NCI-H2029 (cell line): ENCODE measurements around the gene LTB4R.
A peak's percentile ranks its signal among the peaks of the same experiment; 100 is the strongest.
"Not testable (repeated sequence)": the region's sequence is repeated elsewhere in the genome, so short reads cannot be mapped to it uniquely, and the experiment has no call there.

Source experiments
- DNase-seq: peaks from one replicate; lab custom pipeline; 2025; lab: John Stamatoyannopoulos, UW

LTB4R gene

GRCh38 chr14:24343795-24344660, 32.7 kb downstream of the LTB4R start:
- DNase-seq: no peak

- no peak for DNase-seq
Observed at GRCh38 chr14:24347134-24347533, 35.8 kb downstream of the LTB4R start.

- no peak for DNase-seq
Observed at GRCh38 chr14:24348186-24348585, 36.9 kb downstream of the LTB4R start.

GRCh38 chr14:24349742-24350141, 38.4 kb downstream of the LTB4R start:
- DNase-seq: no peak

- no peak for DNase-seq
Observed at GRCh38 chr14:24351517-24351916, 40.2 kb downstream of the LTB4R start.

GRCh38 chr14:24353559-24354481, 42.5 kb downstream of the LTB4R start:
- no peak for DNase-seq

GRCh38 chr14:24354482-24354825, 43.2 kb downstream of the LTB4R start:
- not testable (repeated sequence) for DNase-seq

- no peak for DNase-seq
Observed at GRCh38 chr14:24355009-24355408, 43.7 kb downstream of the LTB4R start.

- DNase-seq: no peak
Observed at GRCh38 chr14:24356208-24356607, 44.9 kb downstream of the LTB4R start.

- DNase-seq: no peak
Observed at GRCh38 chr14:24360281-24360680, 49.0 kb downstream of the LTB4R start.

GRCh38 chr14:24361326-24361725, 50.0 kb downstream of the LTB4R start:
- DNase-seq: no peak

- DNase-seq: no peak
Observed at GRCh38 chr14:24362241-24362960, 51.1 kb downstream of the LTB4R start.

- no peak for DNase-seq
Observed at GRCh38 chr14:24363401-24363800, 52.1 kb downstream of the LTB4R start.

GRCh38 chr14:24364841-24365240, 53.5 kb downstream of the LTB4R start:
- no peak for DNase-seq

GRCh38 chr14:24365600-24366412, 54.5 kb downstream of the LTB4R start:
- peak; percentile 75 for DNase-seq

- no peak for DNase-seq
Observed at GRCh38 chr14:24366413-24366720, 55.1 kb downstream of the LTB4R start.

- DNase-seq: peak; percentile 98
Observed at GRCh38 chr14:24366721-24367513, 55.6 kb downstream of the LTB4R start.
